Activated naive CD8-positive, alpha-beta T cell treated with anti-CD3 and anti-CD28 coated beads, Interleukin-2, amount 10 ng/mL, durations not matched to agents 7 days and 5 days (primary cell): ENCODE results near the gene POLD4. TPM values are rescaled to one million over a fixed set of nuclear protein-coding genes. Genes with fewer than 3 reads are reported as not detected.
"Not testable (repeated sequence)": the region's sequence is repeated elsewhere in the genome, so short reads cannot be mapped to it uniquely, and the experiment has no call there.

Source experiments
- ATAC-seq: fragments of 150-1000 bp; cut with Tn5 transposase; one replicate; pipeline ENCODE4 v1.10.0; 2021; ENCODE audit warnings: low read depth, moderate library complexity
- POLR2A ChIA-PET: fragments of 350-600 bp; sonication (Branson Sonifier 250); formaldehyde crosslinking; loops from one replicate; lab custom pipeline; 2021; ENCODE audit warnings: antibody characterized with exemption; lab: Charles Lee
- DNase-seq: peaks from one replicate; pipeline ENCODE4 v3.0.0; 2021
- H3K27ac Mint-ChIP-seq: one replicate; pipeline ENCODE4 v1.8.0; 2022; ENCODE audit warnings: mild to moderate bottlenecking, mixed read lengths
- H3K27me3 Mint-ChIP-seq: one replicate; pipeline ENCODE4 v1.8.0; 2022; ENCODE audit warnings: mild to moderate bottlenecking, moderate library complexity, mixed read lengths
- H3K36me3 Mint-ChIP-seq: one replicate; pipeline ENCODE4 v1.8.0; 2021; ENCODE audit warnings: mild to moderate bottlenecking, mixed read lengths
- H3K4me1 Mint-ChIP-seq: one replicate; pipeline ENCODE4 v1.8.0; 2021; ENCODE audit warnings: mixed read lengths
- H3K4me3 Mint-ChIP-seq: one replicate; pipeline ENCODE4 v1.8.0; 2022; ENCODE audit warnings: mild to moderate bottlenecking, moderate library complexity, mixed read lengths
- H3K9me3 Mint-ChIP-seq: one replicate; pipeline ENCODE4 v1.8.0; 2021; ENCODE audit warnings: mixed read lengths
- total RNA-seq, 2 experiments: library from RNA; stranded (reverse); gene quantifications; one replicate each; pipeline ENCODE4 v1.2.3, GENCODE V29; 2021

POLD4 gene
- total RNA-seq, 2 experiments from 2014 or later, result 73.2 to 78.2 TPM

GRCh38 chr11:67323526-67323925, 29.8 kb downstream of the POLD4 start:
- peaks cover 8% of the 10 kb centered on the region for H3K4me1 Mint-ChIP-seq
- no peak for DNase-seq
- no peak overlapping the region for H3K27ac Mint-ChIP-seq
- ATAC-seq, result no peak
- POLR2A ChIA-PET, result interaction anchor here (0.8 kb wide), 1 partner anchor 22 kb away, joined by 3 read pairs; no protein-coding TSS in a partner anchor
- no peaks in the 10 kb centered on the region for H3K9me3 Mint-ChIP-seq
- no peak overlapping the region for H3K4me3 Mint-ChIP-seq
- H3K27me3 Mint-ChIP-seq, result peaks cover 5% of the 10 kb centered on the region
- H3K36me3 Mint-ChIP-seq, result no peaks in the 10 kb centered on the region

GRCh38 chr11:67322049-67322448, 31.3 kb downstream of the POLD4 start:
- no peak for ATAC-seq
- Mint-ChIP-seq H3K27ac (no peak overlapping the region), H3K4me1 (peaks cover 13% of the 10 kb centered on the region), H3K27me3 (peaks cover 9% of the 10 kb centered on the region), H3K4me3 (no peak overlapping the region), H3K36me3 (peaks cover 1% of the 10 kb centered on the region), H3K9me3 (no peaks in the 10 kb centered on the region)
- POLR2A ChIA-PET, result interaction anchor here (1.2 kb wide), 1 partner anchor 59 kb away, joined by 7 read pairs; no protein-coding TSS in a partner anchor
- no peak for DNase-seq

DNA sequence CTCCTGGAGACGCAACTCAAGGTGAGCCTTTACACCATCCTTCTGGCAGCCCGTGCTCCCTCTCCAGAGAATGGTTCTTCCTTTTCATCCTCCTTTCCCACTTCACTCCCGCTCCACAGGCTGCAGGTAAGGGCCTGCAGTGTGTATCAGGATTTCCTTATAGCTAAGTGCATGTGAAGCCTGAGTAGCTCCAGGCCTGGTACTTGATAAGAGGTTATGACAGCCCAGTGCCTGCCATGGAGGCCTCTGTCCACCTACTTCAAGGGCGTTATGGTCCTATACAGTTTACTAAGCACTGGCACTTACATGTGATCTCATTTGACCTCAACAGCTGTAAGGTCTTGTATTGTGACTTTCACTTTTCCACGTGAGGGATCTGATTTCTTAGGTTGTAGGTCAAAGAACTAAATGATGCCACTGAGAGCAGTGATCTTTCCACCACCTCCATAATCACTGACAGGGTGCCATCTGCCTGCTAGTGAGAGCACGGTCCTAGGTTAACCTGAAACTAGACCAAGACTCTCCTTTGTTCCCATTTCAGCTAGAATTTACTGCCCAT, 32.0 kb downstream of the POLD4 start:
- no peak for DNase-seq
- Mint-ChIP-seq H3K4me3 (no peak overlapping the region), H3K27ac (no peak overlapping the region), H3K4me1 (peaks cover 13% of the 10 kb centered on the region), H3K36me3 (peaks cover 1% of the 10 kb centered on the region), H3K9me3 (no peaks in the 10 kb centered on the region), H3K27me3 (peaks cover 9% of the 10 kb centered on the region)
- ATAC-seq, result no peak
- POLR2A ChIA-PET, result interaction anchor here (1.2 to 2.3 kb wide), 2 partner anchors 60 kb away, joined by 5 to 7 read pairs; no protein-coding TSS in a partner anchor

DNA sequence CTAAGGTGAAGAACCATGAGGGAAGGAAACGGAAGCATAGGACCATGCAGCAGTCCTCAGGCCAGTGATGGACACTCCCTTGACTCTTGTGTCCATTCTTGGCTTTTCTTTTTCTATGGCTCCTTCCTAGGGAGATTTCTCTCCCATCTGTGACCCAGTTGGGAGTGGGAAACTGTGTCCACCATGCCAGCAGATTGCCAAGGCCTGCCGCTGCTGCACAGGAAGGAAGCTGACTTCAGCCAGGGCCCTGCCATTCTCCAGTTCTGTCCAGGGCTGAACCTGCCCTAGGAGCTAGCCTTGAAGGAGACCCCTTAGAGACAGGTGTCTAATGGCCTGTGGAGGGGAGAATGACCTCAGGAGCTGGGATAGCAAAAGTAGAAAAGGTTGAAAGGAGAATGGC, 32.7 kb downstream of the POLD4 start:
- POLR2A ChIA-PET, result interaction anchor here (2.3 to 4.7 kb wide), 2 partner anchors 33 to 59 kb away, joined by 5 to 35 read pairs; partner anchors contain the start of gene ANKRD13D
- no peak for DNase-seq
- no peaks in the 10 kb centered on the region for H3K9me3 Mint-ChIP-seq
- peaks cover 9% of the 10 kb centered on the region for H3K27me3 Mint-ChIP-seq
- no peak for ATAC-seq
- H3K36me3 Mint-ChIP-seq, result peaks cover 1% of the 10 kb centered on the region
- H3K4me3 Mint-ChIP-seq, result no peak overlapping the region
- no peak overlapping the region for H3K27ac Mint-ChIP-seq
- peaks cover 13% of the 10 kb centered on the region for H3K4me1 Mint-ChIP-seq

DNA sequence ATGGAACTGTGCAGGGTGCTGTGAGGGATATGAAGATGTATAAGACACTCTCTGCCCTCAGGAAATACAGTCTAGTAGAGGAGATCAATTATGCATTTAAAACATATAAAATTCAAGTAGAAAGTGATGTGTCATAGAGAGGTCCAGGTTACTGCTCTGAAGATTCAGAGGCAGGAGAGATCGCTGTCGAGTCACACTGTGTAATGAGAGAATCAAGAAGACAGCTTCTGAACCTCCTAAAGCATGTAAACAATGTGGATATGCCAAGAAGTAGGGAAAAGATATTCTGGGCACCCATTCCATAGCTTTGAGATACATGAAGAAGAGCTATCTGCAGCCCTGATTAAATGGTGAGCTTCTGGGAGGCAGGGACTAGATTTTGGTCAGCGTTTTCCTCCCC, 33.3 kb downstream of the POLD4 start:
- POLR2A ChIA-PET, result interaction anchor here (2.3 to 4.7 kb wide), 2 partner anchors 32 to 58 kb away, joined by 5 to 35 read pairs; partner anchors contain the start of gene ANKRD13D
- Mint-ChIP-seq H3K4me1 (peaks cover 17% of the 10 kb centered on the region), H3K27ac (no peak overlapping the region), H3K27me3 (peaks cover 9% of the 10 kb centered on the region), H3K36me3 (peaks cover 1% of the 10 kb centered on the region), H3K4me3 (no peak overlapping the region), H3K9me3 (no peaks in the 10 kb centered on the region)
- no peak for ATAC-seq
- no peak for DNase-seq

GRCh38 chr11:67318876-67319275, 34.5 kb downstream of the POLD4 start:
- not testable (repeated sequence) for H3K36me3 Mint-ChIP-seq, H3K9me3 Mint-ChIP-seq, H3K27me3 Mint-ChIP-seq, H3K27ac Mint-ChIP-seq, DNase-seq, ATAC-seq
- POLR2A ChIA-PET, result interaction anchor here (4.7 kb wide), 1 partner anchor 31 kb away, joined by 35 read pairs; the partner anchor contains the start of gene ANKRD13D
- H3K4me3 Mint-ChIP-seq, result peak overlapping the region; percentile 98
- peaks cover 20% of the 10 kb centered on the region for H3K4me1 Mint-ChIP-seq

DNA sequence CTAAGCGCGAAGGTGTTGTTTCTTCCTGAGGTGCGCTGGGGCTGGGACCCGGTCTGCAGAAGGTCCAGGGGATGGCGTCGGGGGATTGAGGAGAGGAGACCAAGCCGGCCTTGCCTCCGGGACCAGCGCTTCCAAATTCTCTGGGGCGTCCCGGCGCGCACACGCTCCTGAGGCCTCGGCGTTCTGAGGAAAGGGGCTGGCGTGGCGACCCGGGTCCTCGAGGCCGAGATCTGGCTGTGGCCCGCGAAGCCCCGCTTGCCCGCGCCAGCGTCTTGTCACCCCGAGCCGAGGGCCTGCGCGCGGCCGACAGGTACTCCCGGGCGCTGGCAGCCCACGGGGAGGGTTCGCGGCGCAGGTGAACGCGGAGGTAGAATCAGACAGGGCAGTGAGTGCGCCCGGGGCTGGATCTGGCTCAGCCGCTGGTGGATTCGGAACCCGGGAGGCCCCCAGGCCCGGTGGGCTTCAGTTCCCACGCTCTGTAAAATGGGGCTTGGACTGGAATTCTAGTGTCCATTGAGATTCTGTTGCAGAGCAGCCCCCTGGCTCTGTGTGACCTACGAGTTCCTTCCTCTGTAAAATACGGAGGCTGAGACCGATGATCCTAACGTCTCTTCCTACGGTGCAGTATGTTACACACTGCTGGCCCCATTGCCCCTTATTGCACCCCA, 35.3 kb downstream of the POLD4 start:
- Mint-ChIP-seq H3K27me3 (peaks cover 9% of the 10 kb centered on the region), H3K4me3 (peak overlapping the region; percentile 98), H3K36me3 (peaks cover 1% of the 10 kb centered on the region), H3K4me1 (peaks cover 26% of the 10 kb centered on the region), H3K27ac (peak overlapping the region; percentile 99), H3K9me3 (no peaks in the 10 kb centered on the region)
- POLR2A ChIA-PET, result interaction anchor here (0.6 to 4.7 kb wide), 18 partner anchors 9 to 237 kb away, joined by 3 to 35 read pairs (median 6); partner anchors contain the start of genes ANKRD13D, GRK2, KDM2A and POLD4
- no peak for DNase-seq
- ATAC-seq, result peak; percentile 17

DNA sequence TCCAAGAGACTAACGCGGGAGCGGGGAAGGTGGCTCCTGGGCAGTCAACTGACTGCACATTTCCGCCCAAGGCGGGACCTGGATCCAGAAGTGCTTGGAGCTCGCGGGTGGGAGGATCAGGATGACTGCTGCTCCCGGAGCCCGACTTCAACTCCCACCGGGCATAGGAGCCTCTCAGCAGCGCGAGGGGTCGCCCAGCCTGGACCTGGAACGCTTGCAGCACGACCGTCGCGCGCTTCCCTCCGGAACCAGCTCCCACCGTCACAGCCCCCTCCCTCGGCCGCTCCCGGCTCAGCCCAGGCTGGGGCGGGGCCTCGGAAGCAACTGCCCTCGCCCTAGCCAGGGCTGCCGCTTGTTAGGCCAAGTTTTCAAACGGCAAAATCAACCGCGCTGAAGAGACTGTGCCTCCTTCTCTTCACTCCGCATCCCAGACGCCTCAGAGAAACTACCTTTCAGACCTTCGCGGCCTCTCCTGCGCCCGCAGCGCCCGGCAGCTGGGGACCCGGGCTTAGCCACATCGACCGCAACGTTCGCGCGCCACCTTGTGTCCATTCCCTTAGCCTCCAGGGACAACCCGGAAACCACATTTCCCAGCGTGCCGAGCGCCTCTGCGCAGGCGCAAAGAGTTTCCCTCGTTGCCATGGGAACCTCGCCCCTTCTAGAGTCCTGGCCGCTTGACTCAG, 36.0 kb downstream of the POLD4 start:
- POLR2A ChIA-PET, result interaction anchor here (0.6 to 4.7 kb wide), 21 partner anchors 9 to 236 kb away, joined by 3 to 35 read pairs (median 5); partner anchors contain the start of genes ANKRD13D, GRK2, KDM2A and POLD4
- Mint-ChIP-seq H3K4me3 (peak overlapping the region; percentile 98), H3K9me3 (no peaks in the 10 kb centered on the region), H3K4me1 (peaks cover 32% of the 10 kb centered on the region), H3K27me3 (peaks cover 9% of the 10 kb centered on the region), H3K27ac (peak overlapping the region; percentile 99), H3K36me3 (peaks cover 1% of the 10 kb centered on the region)
- DNase-seq (peak; percentile 99), ATAC-seq (peak; percentile 77)

GRCh38 chr11:67316882-67317204, 36.5 kb downstream of the POLD4 start:
- H3K27me3 Mint-ChIP-seq, result peaks cover 9% of the 10 kb centered on the region
- POLR2A ChIA-PET, result interaction anchor here (0.7 to 4.7 kb wide), 17 partner anchors 12 to 198 kb away, joined by 3 to 35 read pairs (median 6); partner anchors contain the start of genes ANKRD13D, GRK2, KDM2A and POLD4
- peak overlapping the region; percentile 99 for H3K27ac Mint-ChIP-seq
- no peak for DNase-seq
- peaks cover 1% of the 10 kb centered on the region for H3K36me3 Mint-ChIP-seq
- H3K4me3 Mint-ChIP-seq, result peak overlapping the region; percentile 98
- no peaks in the 10 kb centered on the region for H3K9me3 Mint-ChIP-seq
- peaks cover 33% of the 10 kb centered on the region for H3K4me1 Mint-ChIP-seq
- no peak for ATAC-seq

- POLR2A ChIA-PET, result interaction anchor here (0.7 to 3.5 kb wide), 7 partner anchors 11 to 48 kb away, joined by 3 to 17 read pairs (median 5); partner anchors contain the start of genes ANKRD13D, GRK2 and SSH3
These were observed 37.9 kb downstream of the POLD4 start for GRCh38 chr11:67315325-67315909.

GRCh38 chr11:67314218-67314617, 39.1 kb downstream of the POLD4 start:
- DNase-seq (no peak), ATAC-seq (no peak)
- POLR2A ChIA-PET, result interaction anchor here (0.9 to 3.2 kb wide), 5 partner anchors 10 to 47 kb away, joined by 3 to 18 read pairs (median 5); partner anchors contain the start of genes ANKRD13D, GRK2 and SSH3
- Mint-ChIP-seq H3K36me3 (peaks cover 1% of the 10 kb centered on the region), H3K27me3 (peaks cover 9% of the 10 kb centered on the region), H3K27ac (peak overlapping the region; percentile 6), H3K9me3 (no peaks in the 10 kb centered on the region), H3K4me3 (peak overlapping the region; percentile 2), H3K4me1 (peaks cover 28% of the 10 kb centered on the region)

More at GRCh38 chr11:67315325-67315909, 37.9 kb downstream of the POLD4 start:
- Mint-ChIP-seq H3K27ac (no peak overlapping the region), H3K27me3 (peaks cover 9% of the 10 kb centered on the region), H3K36me3 (peaks cover 1% of the 10 kb centered on the region), H3K4me3 (peak overlapping the region; percentile 8), H3K4me1 (peaks cover 33% of the 10 kb centered on the region), H3K9me3 (no peaks in the 10 kb centered on the region)
- DNase-seq, result no peak
- no peak for ATAC-seq

DNA sequence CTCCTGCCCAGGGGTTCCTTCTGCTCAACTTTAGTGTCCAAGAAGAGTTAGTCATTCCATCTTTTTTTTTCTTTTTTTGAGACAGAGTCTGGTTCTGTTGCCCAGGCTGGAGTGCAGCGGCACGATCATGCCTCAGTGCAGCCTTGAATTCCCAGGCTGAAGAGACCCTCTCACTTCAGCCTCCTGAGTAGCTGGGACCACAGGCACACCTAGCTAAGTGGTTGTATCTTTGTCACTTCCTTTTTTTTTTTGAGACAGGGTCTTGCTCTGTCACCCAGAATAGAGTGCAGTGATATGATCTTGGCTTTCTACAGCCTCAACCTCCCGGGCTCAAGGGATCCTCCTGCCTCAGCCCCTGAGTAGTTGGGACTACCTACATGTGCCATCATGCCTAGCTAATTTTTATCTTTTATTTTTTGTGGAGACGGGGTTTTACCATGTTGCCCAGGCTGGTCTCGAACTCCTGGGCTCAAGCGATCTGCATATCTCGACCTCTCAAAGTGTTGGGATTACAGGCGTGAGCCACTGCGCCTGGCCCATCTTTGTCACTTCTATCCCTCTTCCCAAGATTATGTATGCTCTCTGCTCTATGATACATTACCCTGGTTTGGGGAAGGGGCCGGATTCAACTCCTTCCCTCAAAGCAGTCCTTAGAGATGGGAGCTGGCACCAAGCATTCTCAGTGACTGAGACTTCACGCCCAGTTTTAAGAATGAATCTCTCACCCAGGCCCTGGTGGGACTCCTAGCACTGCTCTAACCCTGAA, 40.0 kb downstream of the POLD4 start:
- H3K9me3 Mint-ChIP-seq, result no peaks in the 10 kb centered on the region
- POLR2A ChIA-PET, result interaction anchor here (0.9 to 3.2 kb wide), 3 partner anchors 10 to 36 kb away, joined by 4 to 18 read pairs (median 5); partner anchors contain the start of genes ANKRD13D and SSH3
- H3K27me3 Mint-ChIP-seq, result peaks cover 2% of the 10 kb centered on the region
- peaks cover 24% of the 10 kb centered on the region for H3K4me1 Mint-ChIP-seq
- H3K4me3 Mint-ChIP-seq, result peak overlapping the region; percentile 28
- peak overlapping the region; percentile 73 for H3K27ac Mint-ChIP-seq
- peaks cover 1% of the 10 kb centered on the region for H3K36me3 Mint-ChIP-seq
- ATAC-seq (no peak), DNase-seq (no peak)
